ENCODE data around the gene SGMS2.

GRCh38 chr4:107826421-107826980 is 1.8 kb downstream of the SGMS2 start:
- TF ChIP-seq EZH2 (IDR thresholded peaks at IDR 0.05; ENCODE audit: insufficient read depth, poor library complexity, severe bottlenecking) (no peak), EZH2phosphoT487 (IDR thresholded peaks at IDR 0.05; ENCODE audit: insufficient read depth, low read depth) (no peak)

Data from GM23248 (cell line).